NCI-H187 (cell line): ENCODE measurements around the gene PRM1.

ENCODE experiments used
- DNase-seq, 2 experiments: peaks; one replicate each; lab custom pipeline; 2025; lab: John Stamatoyannopoulos, UW

The PRM1 gene

DNA sequence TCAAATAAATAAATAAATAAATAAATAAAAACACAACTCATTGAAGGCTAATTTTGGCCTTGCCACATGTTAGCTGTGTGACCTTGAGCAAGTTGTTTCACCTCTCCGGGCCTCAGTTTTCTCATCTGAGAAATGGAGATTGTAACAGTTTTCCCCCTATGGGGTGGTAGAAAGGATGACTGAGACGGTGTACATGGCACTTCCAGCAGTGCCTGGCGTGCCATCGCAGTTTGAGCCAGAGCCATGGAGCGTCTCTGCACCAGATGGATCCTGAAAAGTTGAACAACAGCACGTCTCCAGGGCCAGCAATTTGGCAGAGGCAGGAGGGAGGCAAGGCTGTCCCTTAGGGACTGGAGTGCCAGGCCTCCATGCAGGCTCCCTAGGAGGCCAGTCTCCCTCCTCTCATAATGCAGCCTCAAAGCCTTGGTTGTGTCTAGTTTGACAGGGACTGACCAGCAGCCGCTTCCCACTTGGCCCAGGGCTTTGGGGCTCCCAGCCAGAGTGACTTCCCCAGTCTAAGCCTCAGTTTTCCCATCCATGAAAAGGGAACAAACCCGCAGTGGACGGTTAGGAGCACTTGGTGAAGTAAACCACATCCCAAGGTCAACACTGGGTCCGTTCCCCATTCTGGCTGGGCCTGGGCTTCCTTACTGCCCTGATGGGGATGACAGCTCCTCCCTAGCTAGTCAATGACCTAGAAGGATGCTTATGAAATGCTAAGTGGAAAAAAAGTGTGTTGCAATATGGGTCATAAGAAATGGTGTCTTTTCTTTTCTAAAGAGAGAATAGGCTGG lies 44.5 kb downstream of the PRM1 start:
- DNase-seq = no peak

DNA sequence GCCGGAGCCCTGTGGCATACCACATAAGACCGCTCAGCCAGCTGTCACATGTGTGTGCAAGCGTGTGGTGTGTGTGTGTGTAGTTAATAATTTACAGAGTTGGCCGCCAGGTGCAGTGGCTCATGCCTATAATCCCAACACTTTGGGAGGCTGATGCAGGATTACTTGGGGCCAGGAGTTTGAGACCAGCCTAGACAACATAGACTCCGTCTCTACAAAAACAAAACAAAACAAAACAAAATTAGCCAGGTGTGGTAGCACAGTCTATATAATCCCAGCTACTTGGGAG lies 45.5 kb downstream of the PRM1 start:
- no peak for DNase-seq

DNA sequence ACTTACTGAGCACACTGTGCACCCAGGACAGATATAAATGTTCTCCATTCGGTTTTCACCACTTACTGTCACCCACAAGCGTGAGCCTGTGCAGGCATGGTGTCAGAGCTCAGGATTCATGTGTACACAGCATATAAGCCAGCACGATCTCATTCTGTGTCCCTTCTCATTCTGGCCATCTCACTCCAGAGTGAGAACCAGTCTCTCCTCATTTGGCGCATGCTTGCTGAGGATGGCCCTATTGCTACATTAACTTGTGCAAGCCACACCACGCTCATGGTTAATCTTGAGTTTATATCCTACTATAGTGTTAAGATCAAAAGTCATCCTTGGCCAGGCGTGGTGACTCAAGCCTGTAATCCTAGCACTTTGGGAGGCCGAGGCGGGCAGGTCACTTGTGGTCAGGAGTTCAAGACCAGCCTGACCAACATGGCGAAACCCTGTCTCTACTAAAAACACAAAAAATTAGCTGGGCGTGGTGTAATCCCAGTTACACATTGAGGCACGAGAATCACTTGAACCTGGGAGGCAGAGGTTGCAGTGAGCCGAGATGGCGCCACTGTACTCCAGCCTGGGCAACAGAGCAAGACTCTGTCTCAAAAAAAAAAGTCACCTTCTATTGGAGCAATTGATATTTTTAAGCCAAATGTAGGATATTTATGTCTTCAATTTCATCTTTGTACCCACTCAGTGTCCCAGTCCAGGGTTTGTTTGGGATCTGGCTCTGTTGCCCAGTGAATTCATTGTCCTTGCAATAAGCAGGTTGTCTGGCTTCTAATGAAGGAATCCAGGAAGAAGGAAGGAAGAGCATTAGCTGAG lies 46.0 kb downstream of the PRM1 start:
- DNase-seq = no peak

DNA sequence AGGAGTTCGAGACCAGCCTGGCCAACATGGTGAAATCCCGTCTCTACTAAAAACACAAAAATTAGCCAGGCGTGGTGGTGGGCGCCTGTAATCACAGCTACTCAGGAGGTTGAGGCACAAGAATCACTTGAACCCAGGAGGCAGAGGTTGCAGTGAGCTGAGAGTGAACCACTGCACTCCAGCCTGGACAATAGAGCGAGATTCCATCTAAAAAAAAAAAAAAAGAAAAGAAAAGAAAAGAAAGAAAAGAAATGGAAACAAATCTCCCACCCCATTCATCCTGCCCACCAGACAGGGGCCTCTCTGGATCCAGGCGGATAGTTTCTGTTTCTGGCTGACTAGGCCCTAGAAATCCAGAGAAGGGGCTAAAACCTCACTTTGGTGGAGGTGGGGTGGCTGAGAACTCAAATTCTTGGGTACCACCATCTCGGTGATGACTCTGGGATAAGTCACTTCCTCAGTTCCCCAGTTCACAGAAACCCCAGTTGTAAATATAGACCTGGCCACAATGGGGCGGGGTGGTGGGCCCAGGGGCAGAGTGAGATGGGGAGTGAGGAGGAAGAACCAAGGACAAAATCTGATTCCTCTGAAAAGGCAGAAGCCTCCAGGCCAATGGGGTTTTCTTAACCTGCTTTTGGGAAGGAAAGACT lies 47.3 kb downstream of the PRM1 start:
- no peak for DNase-seq

GRCh38 chr16:11232852-11233726 lies 48.0 kb downstream of the PRM1 start:
- DNase-seq = no peak

DNA sequence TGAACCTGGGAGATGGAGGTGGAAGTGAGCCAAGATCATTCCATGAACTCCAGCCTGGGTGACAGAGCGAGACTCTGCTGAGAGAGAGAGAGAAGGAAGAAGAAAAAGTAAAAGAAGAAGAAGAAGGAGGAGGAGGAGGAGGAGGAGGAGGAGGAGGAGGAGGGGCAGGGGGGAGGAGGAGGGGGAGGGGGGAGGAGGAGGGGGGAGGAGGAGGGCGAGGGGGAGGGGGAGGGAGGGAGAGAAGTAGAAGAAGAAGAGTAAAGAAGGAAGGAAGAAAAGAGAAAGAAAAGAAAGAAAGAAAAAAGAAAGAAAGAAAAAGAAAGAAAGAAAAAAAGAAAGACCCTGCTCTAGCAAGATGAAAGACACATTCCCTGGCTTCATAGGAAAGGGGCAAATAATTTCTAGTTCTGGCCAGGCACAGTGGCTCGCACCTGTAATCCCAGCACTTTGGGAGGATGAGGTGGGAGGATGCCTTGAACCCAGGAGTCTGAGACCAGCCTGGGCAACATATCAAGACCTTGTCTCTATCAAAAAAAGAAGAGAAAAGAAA lies 48.8 kb downstream of the PRM1 start:
- no peak for DNase-seq

DNA sequence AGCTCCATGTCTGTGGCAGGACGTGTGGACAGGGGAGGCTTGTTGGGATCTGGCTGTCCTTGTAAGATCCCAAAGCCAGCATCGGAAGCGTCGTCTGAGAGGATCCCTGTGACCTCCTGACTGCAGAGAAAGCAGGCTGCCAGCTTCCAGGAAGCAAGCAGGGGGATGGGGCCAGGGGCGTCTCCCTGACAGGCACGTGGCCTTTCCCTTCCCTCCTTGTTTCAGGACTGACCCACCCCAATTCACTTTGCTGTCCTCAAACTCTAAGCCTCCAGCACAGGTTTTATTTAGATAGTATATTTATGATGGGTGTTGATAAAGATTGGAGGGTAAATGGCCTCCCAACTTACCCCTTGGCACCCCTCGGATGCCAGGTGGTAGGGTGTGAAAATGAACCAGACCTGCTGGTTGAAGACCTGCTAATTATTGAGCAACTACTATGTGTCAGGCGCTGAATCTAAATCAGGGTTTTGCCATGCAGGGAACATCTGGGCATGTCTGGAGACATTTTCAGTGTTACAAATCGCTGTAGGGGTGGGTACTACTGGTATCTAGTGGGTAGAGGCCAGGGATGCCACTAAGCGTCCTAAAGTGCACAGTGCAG lies 49.7 kb downstream of the PRM1 start:
- DNase-seq = no peak
